Eye (tissue), 1 donor: ENCODE measurements around the gene RANBP3.

Experiments used
- DNase-seq: peaks from one replicate; pipeline ENCODE4 v3.0.0-alpha.2; 2015

Gene RANBP3

DNA sequence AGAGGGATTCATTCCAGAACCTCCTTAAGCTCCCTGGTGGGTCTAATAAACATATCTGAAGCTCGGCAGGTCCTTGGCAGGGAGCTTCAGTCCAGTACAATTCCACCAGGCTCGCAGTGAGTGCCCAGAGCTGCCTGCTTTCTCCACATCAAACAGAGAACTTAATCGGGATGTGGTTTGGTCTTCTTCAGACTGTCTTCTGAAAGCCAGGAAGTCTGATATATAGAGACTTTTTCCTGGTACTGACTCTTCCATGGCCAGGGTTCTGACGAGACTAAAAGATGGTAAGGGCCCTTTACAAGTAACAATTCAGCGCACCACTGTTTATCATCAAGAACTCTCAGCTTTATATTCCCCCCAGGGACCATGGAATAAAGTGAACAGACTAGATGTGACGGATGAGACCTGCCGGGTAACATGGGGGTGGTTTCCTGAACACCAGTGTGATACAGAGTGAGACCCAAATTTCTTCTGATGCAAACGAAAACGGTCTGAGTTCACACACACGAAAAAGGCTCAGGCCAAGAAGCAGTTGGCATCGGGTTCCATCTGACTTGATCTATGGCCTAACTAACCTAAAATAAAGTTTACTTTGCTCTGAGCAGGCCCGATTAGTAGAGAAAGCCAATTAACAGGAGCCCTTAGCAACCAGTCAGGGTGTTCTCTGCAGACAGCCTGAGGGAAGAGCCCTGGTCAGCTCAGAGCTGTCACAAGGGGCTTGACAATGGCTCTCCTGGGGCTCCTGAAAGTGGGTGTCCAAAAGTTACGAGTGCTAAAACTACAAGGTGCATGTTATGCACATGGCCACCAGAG, 29.0 kb downstream of the RANBP3 start:
- no peak for DNase-seq

GRCh38 chr19:5947435-5947834, 30.5 kb downstream of the RANBP3 start:
- no peak for DNase-seq

DNA sequence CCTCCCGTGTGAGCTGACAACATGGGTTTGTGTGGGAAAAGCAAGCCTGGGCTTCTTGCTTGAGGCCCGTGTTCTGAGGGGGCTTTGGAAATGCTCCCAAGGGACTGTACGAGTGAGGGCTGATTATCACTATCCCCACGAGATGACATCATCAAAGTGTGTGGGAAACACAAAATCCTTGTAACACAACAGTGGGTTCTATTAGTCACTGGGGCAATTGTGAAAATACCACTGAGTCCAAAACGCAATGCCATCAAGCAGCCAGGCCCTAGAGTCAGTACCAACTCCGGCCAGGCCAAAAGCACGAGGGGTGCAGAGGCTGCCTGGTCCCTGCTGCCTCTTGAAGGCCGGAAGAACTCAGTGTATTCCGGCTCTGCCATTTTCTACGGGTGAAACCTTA, 34.3 kb downstream of the RANBP3 start:
- DNase-seq: no peak

DNA sequence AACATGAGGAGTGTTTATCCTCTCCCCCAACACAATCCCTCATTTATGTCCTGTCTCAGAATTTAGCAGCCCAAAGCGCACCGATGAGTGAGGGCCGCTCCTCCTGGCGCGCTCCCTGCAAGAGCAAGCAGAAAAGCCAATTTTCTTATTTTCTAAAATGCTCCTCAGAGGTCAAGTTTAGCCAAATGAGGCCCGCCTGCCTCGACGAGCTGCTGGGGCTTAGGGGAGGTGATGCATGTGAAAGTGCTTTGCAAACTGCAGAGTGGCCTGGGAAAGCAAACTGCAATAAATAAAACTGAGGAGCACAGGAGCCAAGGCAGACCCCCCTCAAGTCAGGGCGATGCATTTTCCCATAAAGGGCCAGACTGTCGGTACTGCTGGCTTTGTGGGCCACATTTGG, 34.9 kb downstream of the RANBP3 start:
- no peak for DNase-seq

GRCh38 chr19:5941673-5942072, 36.3 kb downstream of the RANBP3 start:
- no peak for DNase-seq

DNA sequence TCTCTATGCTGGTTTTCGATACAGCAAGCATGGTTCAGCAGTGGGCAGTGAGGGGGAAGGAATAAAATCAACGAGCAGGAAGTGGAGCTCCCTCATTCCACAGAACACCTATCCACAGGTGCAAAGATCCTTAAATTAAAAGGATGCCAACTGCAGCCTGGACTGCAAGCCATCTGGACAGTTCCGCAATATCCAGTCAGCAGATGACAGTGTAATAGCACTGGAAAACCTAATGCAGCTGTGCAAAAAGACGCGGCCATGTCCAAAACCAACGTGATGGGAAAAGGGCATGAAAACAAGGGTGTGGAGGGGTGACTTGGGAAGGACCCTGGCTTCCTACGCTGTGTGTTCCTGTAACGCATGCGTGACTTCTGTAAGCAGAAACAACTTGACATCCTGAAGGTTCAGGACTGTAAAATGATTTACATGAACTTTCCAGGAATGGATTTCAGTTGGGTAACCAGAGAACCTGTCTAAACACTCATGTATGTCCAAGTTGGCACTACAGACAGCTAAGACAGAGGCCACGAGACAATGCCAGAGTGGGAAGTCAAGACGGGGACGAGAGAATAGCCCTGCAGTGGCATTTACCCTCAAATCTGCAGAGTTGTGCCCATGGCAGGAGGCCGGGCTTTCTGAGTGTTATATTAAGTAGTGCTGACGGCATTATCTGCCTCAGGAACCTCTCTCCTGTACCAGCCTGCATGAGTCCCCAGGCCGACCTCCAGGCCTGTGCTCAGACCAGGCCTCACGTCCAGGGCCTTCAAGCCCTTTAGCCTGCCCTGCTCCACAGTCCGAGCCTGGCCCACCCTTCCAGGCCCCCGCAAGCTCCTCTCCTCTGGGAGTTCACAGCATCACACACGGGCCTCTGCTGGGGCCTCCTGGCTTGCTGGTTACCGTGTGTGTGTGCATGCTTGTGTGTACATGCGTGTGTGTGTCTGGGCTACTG, 37.4 kb downstream of the RANBP3 start:
- DNase-seq: no peak

- DNase-seq: peak; percentile 62
These were observed 40.4 kb downstream of the RANBP3 start for GRCh38 chr19:5937550-5937949.

DNA sequence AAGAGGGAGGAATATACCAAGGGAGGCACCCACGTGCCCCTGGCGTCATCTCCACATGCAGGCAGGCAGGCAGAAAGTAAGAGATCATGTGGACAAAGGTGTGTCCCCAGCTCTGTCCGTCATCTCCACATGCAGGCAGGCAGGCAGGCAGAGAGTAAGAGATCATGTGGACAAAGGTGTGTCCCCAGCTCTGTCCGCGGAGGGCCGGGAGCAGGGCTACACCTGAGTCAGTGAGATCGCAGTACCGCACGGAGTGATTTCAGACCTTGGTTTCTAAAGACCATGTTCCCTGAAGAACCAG, 41.7 kb downstream of the RANBP3 start:
- no peak for DNase-seq

GRCh38 chr19:5935473-5936291, 42.3 kb downstream of the RANBP3 start:
- DNase-seq: no peak

DNA sequence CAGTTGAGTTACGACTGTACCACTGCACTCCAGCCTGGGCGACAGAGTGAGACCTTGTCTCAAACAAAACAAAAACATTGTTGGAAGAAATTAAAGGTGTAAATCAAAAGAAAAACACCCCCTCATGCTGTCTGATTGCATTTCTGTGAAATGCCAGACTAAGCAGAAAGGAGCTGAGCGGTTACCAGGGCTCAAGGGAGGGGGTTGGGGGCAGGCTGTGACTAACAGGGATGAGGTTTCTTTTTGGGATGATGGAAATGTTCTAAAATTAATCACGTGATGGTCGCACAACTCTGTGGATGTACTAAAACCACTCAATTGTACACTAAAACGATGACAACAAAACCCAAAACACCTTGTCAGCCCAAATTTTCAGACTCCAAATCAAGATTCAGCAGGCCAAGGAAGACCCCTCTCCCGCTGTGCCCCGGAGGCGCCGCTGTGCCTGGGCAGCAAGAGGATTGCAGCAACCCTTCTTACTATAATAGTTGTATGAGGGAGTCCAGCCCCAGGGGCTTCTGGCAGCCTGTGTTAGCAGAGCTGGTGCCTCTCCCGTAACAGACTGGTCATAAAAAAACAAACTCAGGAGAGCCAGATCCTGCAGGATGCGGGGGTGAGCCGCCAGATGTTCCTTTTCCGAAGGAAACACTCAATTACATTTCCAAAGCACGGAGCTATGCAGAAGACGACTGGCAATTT, 43.0 kb downstream of the RANBP3 start:
- peak; percentile 53 for DNase-seq

GRCh38 chr19:5934069-5934401, 43.9 kb downstream of the RANBP3 start:
- no peak for DNase-seq

- DNase-seq: no peak
These were observed 44.4 kb downstream of the RANBP3 start for GRCh38 chr19:5933391-5934068.

DNA sequence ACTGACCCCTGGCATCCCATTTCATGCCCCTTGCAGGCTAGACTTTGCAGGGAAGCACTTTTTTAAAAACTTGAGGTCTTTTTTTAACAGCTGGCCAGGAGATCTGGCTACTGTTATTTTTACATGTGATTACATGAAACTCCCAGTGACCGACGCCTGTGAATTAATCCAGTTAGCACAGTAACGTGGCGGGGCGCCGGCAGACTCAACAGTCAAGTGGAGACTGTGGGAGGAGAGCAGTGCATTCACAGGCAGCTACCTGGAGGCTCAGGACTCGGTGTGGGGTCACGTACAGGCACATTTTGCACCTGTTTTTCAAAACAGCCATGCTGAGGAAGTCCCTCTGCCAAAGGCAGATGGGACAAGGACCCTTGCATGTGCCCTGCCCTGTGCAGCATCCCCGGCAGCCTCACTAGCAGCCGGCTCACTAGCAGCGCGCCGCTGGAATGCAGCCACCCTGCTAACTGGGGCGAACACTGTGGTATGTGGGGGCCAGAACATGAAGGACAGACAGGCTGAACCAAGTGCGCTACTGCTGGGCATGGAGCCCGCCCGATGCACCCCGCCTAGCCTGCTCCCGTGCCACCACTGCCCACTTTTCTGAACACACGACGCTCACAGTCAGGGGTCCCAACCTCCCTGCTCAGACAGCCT, 45.2 kb downstream of the RANBP3 start:
- DNase-seq: no peak

DNA sequence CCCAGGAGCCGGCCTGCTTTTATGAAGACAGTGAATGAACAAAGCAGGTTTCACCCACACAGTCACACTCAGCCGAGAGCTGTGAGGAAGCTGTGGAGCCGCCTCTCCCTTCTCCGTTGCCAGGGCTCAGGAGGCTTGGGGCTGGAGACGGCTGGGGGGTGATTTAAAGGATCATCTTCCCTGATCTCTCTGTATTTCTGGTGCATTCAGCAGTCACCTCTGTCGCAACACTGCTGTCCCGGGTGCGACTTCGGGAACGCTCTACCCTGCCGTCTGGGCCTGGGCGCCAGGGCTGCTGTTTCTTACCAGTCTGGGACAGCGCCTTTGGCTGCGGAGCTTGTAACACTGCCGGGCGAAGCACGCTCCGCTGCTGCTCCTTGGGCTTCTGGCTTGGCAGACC, 45.8 kb downstream of the RANBP3 start:
- no peak for DNase-seq

- no peak for DNase-seq
These were observed 46.7 kb downstream of the RANBP3 start for GRCh38 chr19:5931251-5931650.

- DNase-seq: no peak
These were observed 48.3 kb downstream of the RANBP3 start for GRCh38 chr19:5929625-5930024.

DNA sequence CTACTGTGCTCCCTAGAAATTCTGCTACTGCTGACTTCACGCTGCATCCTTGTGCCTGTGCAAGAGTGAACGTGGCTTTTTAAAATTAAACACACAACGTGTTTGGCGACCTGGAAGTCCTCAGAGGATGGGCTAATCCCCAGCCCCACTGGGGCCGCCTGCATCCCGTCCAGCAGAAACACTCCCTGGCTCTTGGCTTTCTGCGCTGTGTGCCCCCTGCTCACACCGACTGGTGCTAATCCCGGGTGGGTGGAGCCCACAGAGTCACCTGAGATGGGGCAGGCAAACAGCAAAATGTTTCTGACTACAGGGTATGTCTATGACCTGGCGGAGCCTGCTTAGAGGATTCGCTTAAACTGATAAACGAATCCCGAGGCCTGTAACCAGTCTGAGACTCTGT, 48.8 kb downstream of the RANBP3 start:
- no peak for DNase-seq

DNA sequence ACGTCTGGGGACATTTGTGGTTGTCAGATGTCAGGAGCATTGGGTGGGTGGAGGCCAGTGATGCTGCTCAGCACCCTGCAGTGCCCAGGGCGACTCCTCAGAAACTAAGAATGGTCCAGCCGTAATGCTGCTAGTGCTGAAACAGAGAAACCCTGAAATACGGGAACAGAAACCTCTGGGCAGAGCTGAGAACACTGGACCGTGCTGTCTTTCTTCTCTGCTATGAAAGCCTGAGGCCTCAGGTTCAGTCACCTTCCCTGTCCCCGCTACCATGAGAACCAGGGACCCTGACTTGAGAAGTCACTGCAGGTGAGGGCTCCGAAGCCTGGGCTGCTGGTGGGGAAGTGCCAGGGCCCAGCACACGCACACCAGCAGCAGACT, 50.5 kb downstream of the RANBP3 start:
- no peak for DNase-seq

DNA sequence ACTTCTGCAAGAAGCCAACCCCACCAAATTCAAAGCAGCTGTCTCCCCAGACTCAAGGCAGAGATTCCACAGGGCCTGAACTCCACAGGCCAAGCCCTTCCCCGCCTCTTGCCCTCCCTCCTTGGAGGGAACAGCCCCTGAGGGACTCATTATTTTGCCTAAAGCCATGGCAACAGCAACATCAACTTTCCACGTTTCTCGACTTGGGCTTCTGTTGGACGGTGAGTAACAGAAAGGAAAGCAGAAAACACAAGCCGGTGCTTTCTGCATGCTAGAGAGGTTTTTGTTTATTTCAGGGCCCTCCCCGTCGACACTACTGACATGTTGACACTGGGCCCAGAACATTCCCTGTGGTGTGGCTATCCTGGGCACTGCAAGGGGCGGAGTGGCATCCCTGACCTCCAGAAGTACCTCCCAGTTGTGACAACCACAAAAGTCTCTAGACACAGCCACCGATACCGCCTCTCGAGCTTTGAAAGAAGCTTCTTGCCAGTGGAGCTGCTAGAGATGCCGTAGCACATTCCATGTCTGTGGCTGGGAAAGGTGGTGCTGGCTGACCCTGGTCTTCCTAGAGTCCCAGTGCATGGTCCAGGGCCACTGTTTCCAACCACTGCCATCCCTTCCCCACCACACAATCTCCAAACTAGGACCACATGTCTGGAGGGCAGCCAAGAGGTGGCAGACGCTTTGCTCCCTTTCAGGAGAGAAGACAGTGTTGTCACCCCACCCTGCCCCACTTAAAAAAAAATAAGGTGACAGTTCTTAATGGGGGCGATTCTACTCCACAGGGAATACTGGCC, 51.1 kb downstream of the RANBP3 start:
- DNase-seq: peak; percentile 56

DNA sequence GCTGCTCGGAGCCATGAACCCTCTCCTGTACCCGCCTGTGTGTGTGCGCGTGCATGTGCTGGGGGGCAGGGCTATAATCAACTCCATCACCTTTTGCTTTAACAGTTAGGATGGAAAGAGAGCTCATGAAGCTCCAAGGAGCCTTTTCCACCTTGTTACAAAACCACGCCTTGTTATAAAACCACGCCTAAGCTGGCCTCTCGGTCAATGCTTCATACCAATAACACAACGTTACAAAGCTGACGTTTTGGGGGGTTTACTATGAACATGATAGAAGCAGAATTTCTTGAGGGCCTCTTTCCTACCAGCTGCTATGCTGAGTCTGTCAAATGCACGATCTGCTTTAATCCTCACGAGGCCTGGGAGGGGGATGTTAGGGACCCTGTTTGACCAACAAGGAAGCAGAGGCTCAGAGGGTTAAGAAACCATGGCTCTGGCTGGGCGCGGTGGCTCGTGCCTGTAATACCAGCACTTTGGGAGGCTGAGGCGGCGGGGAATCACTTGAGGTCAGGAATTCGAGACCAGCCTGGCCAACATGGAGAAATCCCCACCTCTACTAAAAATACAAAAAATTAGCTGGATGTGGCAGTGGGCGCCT, 52.0 kb downstream of the RANBP3 start:
- DNase-seq: no peak
